OCI-LY1 (cell line): ENCODE results near the gene ST8SIA1.

Experiments
- H2AFZ ChIP-seq: fragments of 200-600 bp; sonication (generic), shearing (Covaris generic); 2 replicates; pipeline ENCODE4 v1.6.0; 2014; ENCODE audit warnings: antibody characterized with exemption, mild to moderate bottlenecking, low read length
- H3F3A ChIP-seq: fragments of 200-600 bp; sonication (generic), shearing (Covaris generic); 2 replicates; pipeline ENCODE4 v1.6.0; 2014; ENCODE audit warnings: mild to moderate bottlenecking, antibody characterized with exemption, low read length, moderate library complexity; ENCODE audit not compliant: insufficient read depth
- H3K27ac ChIP-seq: fragments of 200-600 bp; sonication (generic); 2 replicates; pipeline ENCODE4 v1.5.1; 2014; ENCODE audit warnings: low read length, mixed run types, mild to moderate bottlenecking, low read depth; ENCODE audit not compliant: poor library complexity, severe bottlenecking
- H3K27me3 ChIP-seq: fragments of 200-600 bp; sonication (generic); 2 replicates; pipeline ENCODE4 v1.6.0; 2014; ENCODE audit warnings: antibody characterized with exemption, mild to moderate bottlenecking, low read length, moderate library complexity; ENCODE audit not compliant: insufficient read depth
- H3K36me3 ChIP-seq: fragments of 200-600 bp; sonication (generic); 2 replicates; pipeline ENCODE4 v1.6.1; 2014; ENCODE audit warnings: mild to moderate bottlenecking, antibody characterized with exemption, low read length, moderate library complexity, mixed read lengths; ENCODE audit not compliant: insufficient read depth
- H3K4me1 ChIP-seq: fragments of 200-600 bp; sonication (generic); 2 replicates; pipeline ENCODE4 v1.5.1; 2014; ENCODE audit warnings: mild to moderate bottlenecking, low read length, moderate library complexity; ENCODE audit not compliant: insufficient read depth, severe bottlenecking
- H3K4me2 ChIP-seq: fragments of 200-600 bp; sonication (generic), shearing (Covaris generic); 2 replicates; pipeline ENCODE4 v1.6.1; 2014; ENCODE audit warnings: low read length
- H3K4me3 ChIP-seq: fragments of 200-600 bp; sonication (generic); 2 replicates; pipeline ENCODE4 v1.5.1; 2014; ENCODE audit warnings: low read length, low read depth, mild to moderate bottlenecking, mixed read lengths; ENCODE audit not compliant: poor library complexity, severe bottlenecking
- H3K79me2 ChIP-seq: fragments of 200-600 bp; shearing (Covaris generic); 2 replicates; pipeline ENCODE4 v1.6.1; 2016; ENCODE audit warnings: mixed run types, low read length, mixed read lengths; ENCODE audit not compliant: insufficient read depth
- H3K9ac ChIP-seq: fragments of 200-600 bp; sonication (generic), shearing (Covaris generic); 2 replicates; pipeline ENCODE4 v1.6.1; 2014; ENCODE audit warnings: mild to moderate bottlenecking, low read length, mixed read lengths
- H3K9me2 ChIP-seq: fragments of 200-600 bp; sonication (generic), shearing (Covaris generic); 2 replicates; pipeline ENCODE4 v1.6.1; 2014; ENCODE audit warnings: low read depth, mild to moderate bottlenecking, low read length, mixed read lengths
- H3K9me3 ChIP-seq: fragments of 200-600 bp; shearing (Covaris generic); 2 replicates; pipeline ENCODE4 v1.6.1; 2014; ENCODE audit warnings: low read length, mixed read lengths
- H4K20me1 ChIP-seq: fragments of 200-600 bp; sonication (generic), shearing (Covaris generic); 2 replicates; pipeline ENCODE4 v1.6.0; 2016; ENCODE audit warnings: mild to moderate bottlenecking, low read length; ENCODE audit not compliant: insufficient read depth
- EZH2 ChIP-seq: fragments of 200-600 bp; sonication (generic), shearing (Covaris generic); IDR thresholded peaks from 2 replicates; pipeline ENCODE4 v1.8.0; 2017; ENCODE audit warnings: borderline replicate concordance, mixed run types, mild to moderate bottlenecking, antibody characterized with exemption, low read length, moderate library complexity, mixed read lengths
- TF ChIP-seq, protein P1 (sequence below): fragments of 200-600 bp; sonication (generic), shearing (Covaris generic); IDR thresholded peaks from 2 replicates; pipeline ENCODE4 v1.5.1; 2017; ENCODE audit warnings: mild to moderate bottlenecking, antibody characterized with exemption, low read length, moderate library complexity, mixed read lengths

Gene ST8SIA1

DNA sequence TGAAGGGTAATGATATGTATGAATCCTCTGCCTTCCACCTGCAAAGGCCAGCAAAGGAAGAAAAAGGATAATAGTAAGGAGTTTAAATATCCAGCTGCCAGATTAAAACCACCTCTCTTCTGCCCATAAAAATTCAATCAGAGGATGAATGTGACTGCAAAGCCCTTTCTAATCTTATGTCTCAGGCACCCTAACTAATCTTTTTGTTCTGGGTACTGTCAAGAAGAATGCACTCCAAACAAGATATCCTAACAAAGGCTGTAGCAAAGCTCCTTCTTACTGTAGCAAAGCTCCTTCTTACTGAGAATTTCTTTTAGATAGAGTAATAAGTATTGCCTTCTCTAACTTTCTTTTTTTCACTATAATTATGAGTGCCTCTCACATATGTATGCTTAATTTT lies 91.8 kb downstream of the ST8SIA1 start:
- no peaks in the 10 kb centered on the region for H3K36me3 ChIP-seq
- H3K9me2 ChIP-seq: no peaks in the 10 kb centered on the region
- TF ChIP-seq, protein P1, sequence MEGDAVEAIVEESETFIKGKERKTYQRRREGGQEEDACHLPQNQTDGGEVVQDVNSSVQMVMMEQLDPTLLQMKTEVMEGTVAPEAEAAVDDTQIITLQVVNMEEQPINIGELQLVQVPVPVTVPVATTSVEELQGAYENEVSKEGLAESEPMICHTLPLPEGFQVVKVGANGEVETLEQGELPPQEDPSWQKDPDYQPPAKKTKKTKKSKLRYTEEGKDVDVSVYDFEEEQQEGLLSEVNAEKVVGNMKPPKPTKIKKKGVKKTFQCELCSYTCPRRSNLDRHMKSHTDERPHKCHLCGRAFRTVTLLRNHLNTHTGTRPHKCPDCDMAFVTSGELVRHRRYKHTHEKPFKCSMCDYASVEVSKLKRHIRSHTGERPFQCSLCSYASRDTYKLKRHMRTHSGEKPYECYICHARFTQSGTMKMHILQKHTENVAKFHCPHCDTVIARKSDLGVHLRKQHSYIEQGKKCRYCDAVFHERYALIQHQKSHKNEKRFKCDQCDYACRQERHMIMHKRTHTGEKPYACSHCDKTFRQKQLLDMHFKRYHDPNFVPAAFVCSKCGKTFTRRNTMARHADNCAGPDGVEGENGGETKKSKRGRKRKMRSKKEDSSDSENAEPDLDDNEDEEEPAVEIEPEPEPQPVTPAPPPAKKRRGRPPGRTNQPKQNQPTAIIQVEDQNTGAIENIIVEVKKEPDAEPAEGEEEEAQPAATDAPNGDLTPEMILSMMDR: no peak
- no peak for TF ChIP-seq EZH2
- H3K27ac ChIP-seq: no peak overlapping the region
- no peak overlapping the region for H2AFZ ChIP-seq
- H3K4me3 ChIP-seq: no peak overlapping the region
- no peak overlapping the region for H3K9ac ChIP-seq
- no peaks in the 10 kb centered on the region for H4K20me1 ChIP-seq
- no peak overlapping the region for H3K4me2 ChIP-seq
- no peaks in the 10 kb centered on the region for H3K27me3 ChIP-seq
- H3K79me2 ChIP-seq: no peaks in the 10 kb centered on the region
- no peaks in the 10 kb centered on the region for H3F3A ChIP-seq
- no peaks in the 10 kb centered on the region for H3K4me1 ChIP-seq
- no peaks in the 10 kb centered on the region for H3K9me3 ChIP-seq

DNA sequence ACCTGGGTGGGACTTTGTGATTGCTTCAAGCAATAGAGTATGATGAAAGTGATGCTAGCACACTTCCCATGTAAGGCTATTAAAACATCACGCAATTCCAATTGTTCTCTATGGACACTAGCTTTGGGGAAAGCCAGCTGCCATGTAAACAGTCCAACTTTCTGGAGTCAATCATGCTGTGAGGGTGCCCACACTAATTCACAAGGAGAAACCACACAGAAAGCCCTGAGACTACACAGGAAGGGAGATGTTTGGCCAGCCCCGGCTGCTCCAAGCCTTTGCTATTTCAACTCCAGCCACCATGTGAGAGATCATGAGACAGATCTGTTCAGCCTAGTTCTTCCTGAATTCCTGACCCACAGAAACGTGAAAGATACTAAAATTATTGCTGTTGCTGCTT lies 96.3 kb downstream of the ST8SIA1 start:
- Histone ChIP-seq H3K27ac (no peak overlapping the region), H3K4me2 (no peak overlapping the region), H2AFZ (no peak overlapping the region)

DNA sequence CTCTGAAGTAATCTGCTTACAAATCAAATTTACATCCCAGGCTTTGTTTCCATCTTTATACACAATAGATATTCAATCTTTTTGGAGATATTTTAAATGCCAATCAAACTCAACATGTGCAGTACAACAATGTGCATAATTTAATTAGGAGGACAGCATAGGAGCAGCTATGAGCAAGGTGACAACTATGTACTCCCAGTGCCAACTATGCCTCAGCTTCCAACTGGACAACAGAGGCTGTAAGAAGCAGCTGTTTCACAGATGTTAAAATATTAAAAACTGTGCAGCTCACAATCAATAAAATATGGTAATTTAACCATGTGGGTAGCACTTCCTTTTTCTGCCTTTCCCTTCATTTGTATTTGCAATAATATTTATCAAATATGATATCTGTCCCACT lies 99.9 kb downstream of the ST8SIA1 start:
- Histone ChIP-seq H3K4me1 (no peaks in the 10 kb centered on the region), H3F3A (no peaks in the 10 kb centered on the region), H3K9ac (no peak overlapping the region), H4K20me1 (no peaks in the 10 kb centered on the region), H3K27me3 (no peaks in the 10 kb centered on the region; the same call in 1 of the 2 replicates), H3K9me3 (no peaks in the 10 kb centered on the region), H2AFZ (no peak overlapping the region), H3K4me3 (no peak overlapping the region), H3K9me2 (no peaks in the 10 kb centered on the region), H3K36me3 (no peaks in the 10 kb centered on the region), H3K79me2 (no peaks in the 10 kb centered on the region), H3K4me2 (no peak overlapping the region), H3K27ac (no peak overlapping the region)
- TF ChIP-seq, protein P1: no peak

More for the DNA sequence above, 96.3 kb downstream of the ST8SIA1 start:
- no peak overlapping the region for H3K4me3 ChIP-seq
- H3K9me3 ChIP-seq: no peaks in the 10 kb centered on the region
- no peaks in the 10 kb centered on the region for H4K20me1 ChIP-seq
- no peak overlapping the region for H3K9ac ChIP-seq
- no peaks in the 10 kb centered on the region for H3K36me3 ChIP-seq
- no peaks in the 10 kb centered on the region for H3K79me2 ChIP-seq
- H3K27me3 ChIP-seq: no peaks in the 10 kb centered on the region
- TF ChIP-seq, protein P1: no peak
- TF ChIP-seq EZH2: no peak
- no peaks in the 10 kb centered on the region for H3K9me2 ChIP-seq
- H3K4me1 ChIP-seq: no peaks in the 10 kb centered on the region
- no peaks in the 10 kb centered on the region for H3F3A ChIP-seq
